ENCODE results near the gene C10orf71.

C10orf71 gene

GRCh38 chr10:49295297-49295696, 3.7 kb upstream of the C10orf71 start:
- no peak for DNase-seq (ENCODE audit: low read depth)

- no peak for DNase-seq (ENCODE audit: low read depth)
Measured at GRCh38 chr10:49296382-49296781, 2.6 kb upstream of the C10orf71 start.

- DNase-seq (ENCODE audit: low read depth), result no peak
Measured at GRCh38 chr10:49296836-49297235, 2.1 kb upstream of the C10orf71 start.

GRCh38 chr10:49297818-49298670, 926 bp upstream of the C10orf71 start:
- DNase-seq (ENCODE audit: low read depth), result no peak

- DNase-seq (ENCODE audit: low read depth), result no peak
Measured at GRCh38 chr10:49298671-49298982, 343 bp upstream of the C10orf71 start.

- no peak for DNase-seq (ENCODE audit: low read depth)
Measured at GRCh38 chr10:49299816-49300139, 808 bp downstream of the C10orf71 start.

- no peak for DNase-seq (ENCODE audit: low read depth)
Measured at GRCh38 chr10:49300140-49300974, 1.4 kb downstream of the C10orf71 start.

- DNase-seq (ENCODE audit: low read depth), result no peak
Measured at GRCh38 chr10:49301302-49301701, 2.3 kb downstream of the C10orf71 start.

- DNase-seq (ENCODE audit: low read depth), result no peak
Measured at GRCh38 chr10:49302088-49302487, 3.1 kb downstream of the C10orf71 start.

- DNase-seq (ENCODE audit: low read depth), result no peak
Measured at GRCh38 chr10:49303711-49304110, 4.7 kb downstream of the C10orf71 start.

- no peak for DNase-seq (ENCODE audit: low read depth)
Measured at GRCh38 chr10:49304137-49304536, 5.2 kb downstream of the C10orf71 start.

- DNase-seq (ENCODE audit: low read depth), result no peak
Measured at GRCh38 chr10:49307921-49308320, 9.0 kb downstream of the C10orf71 start.

- no peak for DNase-seq (ENCODE audit: low read depth)
Measured at GRCh38 chr10:49308881-49309280, 9.9 kb downstream of the C10orf71 start.

GRCh38 chr10:49309691-49310411, 10.9 kb downstream of the C10orf71 start:
- DNase-seq (ENCODE audit: low read depth), result peak; percentile 8

GRCh38 chr10:49310460-49310859, 11.5 kb downstream of the C10orf71 start:
- DNase-seq (ENCODE audit: low read depth), result no peak

- no peak for DNase-seq (ENCODE audit: low read depth)
Measured at GRCh38 chr10:49310901-49311554, 12.1 kb downstream of the C10orf71 start.

- no peak for DNase-seq (ENCODE audit: low read depth)
Measured at GRCh38 chr10:49311555-49312236, 12.7 kb downstream of the C10orf71 start.

GRCh38 chr10:49312246-49312869, 13.4 kb downstream of the C10orf71 start:
- DNase-seq (ENCODE audit: low read depth), result no peak

GRCh38 chr10:49313501-49314070, 14.6 kb downstream of the C10orf71 start:
- no peak for DNase-seq (ENCODE audit: low read depth)

GRCh38 chr10:49314806-49315205, 15.8 kb downstream of the C10orf71 start:
- DNase-seq (ENCODE audit: low read depth), result no peak

- no peak for DNase-seq (ENCODE audit: low read depth)
Measured at GRCh38 chr10:49318028-49318427, 19.1 kb downstream of the C10orf71 start.
